GM19324 (cell line): ENCODE measurements around the gene ARHGAP26.

Experiments used
- ATAC-seq: cut with Tn5 transposase; IDR thresholded peaks from one replicate; pipeline ENCODE4 v1.9.1; 2021; ENCODE audit warnings: mild to moderate bottlenecking, moderate library complexity; ENCODE audit not compliant: unreplicated experiment, low FRiP score

The ARHGAP26 gene

DNA sequence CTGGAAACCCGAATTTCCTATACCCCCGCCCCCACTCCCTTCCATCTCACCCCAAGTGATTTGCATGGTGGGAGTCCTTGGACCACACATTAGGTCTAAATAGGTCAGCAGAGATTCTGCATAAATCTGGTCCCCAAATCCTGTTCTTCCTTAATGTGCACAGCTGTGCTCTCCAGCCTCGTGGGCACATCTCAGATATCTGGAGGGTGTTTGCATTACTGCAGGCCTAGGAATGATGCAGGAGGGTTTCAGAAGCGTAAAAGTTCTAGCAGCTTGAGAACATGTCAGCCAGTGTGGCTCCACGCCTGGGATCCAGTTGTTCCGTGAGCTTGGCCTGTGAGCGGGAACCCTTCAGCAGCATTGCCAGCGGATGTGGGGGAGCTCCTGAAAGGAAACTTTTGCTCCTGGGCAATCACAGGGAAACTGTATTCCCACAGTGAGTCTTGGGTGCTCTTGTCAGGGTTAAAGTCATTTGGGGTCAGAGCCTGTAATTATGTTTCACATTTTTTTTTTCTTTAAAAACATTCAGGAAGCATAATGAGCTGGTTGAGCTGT is 12.9 kb downstream of the ARHGAP26 start:
- ATAC-seq = no peak

DNA sequence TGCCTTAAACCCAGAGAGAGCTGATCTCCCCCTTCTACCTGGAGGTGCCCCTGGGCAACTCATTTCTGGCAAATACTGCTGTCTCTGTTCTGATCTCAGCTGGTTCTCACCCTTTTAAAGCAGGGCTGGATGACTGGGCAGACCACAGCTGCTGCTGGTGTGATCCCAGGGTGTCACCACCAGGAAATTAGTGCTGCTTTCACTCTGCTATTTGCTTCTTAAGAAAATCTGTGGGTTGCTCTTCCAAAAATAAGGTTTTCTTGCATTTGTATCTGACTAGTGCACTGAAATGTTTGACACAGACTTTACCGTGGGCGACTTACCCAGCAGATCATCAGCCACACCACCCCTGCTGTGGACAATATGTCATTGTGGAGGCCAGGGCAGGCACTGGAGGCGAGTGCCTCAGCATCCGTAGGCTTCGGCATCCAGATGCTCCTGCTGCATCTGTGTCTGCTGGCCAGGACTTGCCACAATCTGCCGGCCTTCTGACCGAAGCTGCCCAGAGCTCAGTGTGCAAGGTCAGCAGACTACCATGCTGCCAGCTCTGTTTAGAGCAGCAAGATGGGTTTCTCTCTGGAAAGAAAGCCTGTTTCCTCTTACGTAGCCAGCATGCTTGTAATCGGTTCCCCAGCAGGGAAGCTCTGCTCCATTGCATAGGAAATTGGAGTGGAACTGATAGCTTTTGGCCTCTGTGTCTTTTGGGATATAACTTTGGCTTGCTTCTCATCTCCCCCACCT is 13.6 kb downstream of the ARHGAP26 start:
- ATAC-seq = peak; percentile 61

DNA sequence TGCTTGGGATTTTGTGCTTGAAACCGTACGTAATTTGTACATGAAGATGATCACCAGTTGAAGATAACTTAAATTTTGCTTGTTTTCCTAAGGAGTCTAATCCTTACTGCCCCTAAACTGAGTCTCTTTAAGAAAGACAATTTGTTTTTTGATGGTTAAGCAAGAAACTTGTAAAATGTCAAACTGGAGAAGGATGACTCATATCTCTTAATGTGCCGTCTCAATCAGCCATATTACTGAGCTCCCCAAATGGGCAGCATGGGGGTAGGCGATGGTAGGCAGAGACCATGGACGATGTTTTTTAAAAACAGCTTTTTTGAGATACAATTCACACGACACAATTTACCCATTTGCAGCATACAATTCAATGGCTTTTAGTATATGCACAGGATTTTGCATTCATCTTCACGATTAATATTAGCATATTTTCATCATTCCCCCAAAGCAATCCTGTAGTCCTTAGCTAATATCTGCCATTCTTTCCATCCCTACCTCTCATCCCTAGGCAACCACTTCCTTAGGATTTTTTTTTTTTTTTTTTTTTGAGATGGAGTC is 14.3 kb downstream of the ARHGAP26 start:
- no peak for ATAC-seq

DNA sequence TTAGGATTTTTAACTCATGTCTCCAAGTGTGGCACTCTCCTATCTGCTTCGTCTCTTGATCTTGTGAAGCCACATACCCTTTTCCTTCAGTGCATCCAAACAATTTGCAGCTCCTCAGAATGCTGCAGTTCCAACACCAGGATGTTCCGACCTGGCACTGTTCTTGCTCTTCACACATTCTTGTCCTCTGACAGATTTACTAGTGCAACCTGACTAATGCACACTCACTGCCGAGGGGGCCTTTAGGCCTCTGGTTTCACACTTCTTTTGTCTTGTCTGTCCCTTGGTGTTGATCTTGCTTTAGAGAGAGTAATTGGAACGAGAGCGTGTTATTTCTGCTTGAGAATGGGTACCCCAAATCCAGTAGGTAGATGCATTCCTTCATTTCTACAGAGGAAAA is 15.0 kb downstream of the ARHGAP26 start:
- no peak for ATAC-seq

DNA sequence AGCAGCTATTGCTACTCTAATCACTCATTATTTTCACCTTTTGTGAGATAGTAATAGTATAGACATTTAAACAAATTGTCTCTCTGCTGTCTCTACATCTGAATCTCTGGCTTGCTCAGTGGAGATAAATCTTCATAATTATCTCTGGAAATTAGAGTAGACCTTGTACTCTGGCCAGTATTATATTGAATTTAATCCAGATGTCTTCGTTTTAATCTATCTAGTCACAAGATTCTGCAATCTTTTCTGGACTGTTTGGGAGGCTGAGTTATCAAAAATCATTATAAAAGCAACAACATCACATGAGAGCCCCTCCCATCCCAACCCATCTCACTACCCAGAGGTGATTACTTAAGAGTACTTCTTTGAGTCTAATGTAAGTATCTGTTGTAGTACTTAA is 19.0 kb downstream of the ARHGAP26 start:
- no peak for ATAC-seq

DNA sequence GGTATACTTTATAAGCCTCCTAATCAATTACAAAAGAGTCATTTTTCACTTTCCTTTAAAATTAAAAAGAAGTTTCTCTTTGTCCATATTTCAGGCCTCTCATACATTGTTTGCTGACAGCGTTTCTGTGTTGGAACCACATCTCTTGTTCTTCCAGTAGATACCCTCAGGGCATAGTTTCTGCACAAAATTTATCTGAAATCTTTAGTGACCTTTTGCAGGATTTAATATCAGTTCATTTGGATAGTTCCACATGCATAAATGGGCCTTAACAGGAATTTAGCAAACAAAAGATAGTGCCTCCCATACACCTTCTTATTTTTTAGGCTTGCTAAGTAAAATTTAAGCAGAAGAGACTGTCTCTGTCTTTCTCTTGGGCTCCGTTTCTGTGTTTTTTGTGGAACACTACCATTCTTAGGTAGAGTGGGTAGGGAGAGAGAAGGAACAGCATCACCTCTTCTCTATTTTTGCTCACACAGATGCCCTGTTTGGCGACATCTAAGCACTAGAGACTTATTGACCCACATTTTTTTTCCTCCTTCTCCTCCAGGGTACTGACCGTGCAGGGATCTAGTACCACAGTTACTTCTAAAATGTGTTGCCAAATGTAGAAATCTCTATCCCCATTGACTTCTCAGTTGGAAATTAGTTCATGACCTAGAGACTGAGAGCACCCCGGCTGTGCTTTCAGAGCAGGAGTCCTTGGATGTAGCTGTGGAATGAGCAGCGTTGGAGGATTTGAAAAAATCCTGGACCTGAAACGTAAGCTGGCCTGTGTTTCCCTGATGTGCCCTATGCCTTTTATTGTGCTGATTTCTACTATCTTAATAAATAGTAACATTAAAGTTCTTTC is 22.1 kb downstream of the ARHGAP26 start:
- no peak for ATAC-seq

DNA sequence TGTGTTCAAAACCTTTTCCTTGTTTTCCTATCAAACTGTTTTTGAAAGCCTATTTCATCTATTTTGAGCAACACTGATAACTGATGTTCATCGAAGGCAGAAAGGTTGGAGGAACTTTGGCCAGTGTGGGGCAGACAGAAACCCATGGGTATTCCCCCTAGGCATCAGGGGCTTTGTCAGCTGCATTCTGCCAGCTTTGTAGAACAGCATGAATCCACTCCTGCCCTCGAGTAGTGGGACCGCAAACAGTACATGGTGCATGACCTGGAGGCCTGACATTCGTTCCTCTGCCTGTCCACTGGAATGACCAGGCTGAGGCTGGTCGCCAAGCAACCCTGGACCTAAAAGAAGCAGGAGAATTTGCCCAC is 22.7 kb downstream of the ARHGAP26 start:
- no peak for ATAC-seq

DNA sequence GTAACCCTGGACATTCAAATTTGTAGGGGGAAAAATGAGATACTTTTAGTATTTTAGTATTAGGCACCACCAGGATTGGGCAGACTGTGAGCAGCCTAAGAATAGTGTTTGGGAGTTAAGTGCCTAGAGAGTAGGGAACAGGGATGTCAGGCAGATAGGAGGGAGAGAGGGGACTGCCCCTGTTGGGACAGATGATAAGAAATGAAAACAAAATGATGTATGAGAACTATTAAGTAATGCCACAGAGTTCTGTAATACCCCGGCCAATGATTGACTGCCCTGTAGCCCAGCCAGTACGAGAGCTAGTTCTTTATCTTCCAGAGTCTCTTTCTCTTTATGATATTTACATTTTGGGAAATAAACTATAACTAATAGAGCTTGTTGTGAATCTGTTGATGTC is 24.4 kb downstream of the ARHGAP26 start:
- no peak for ATAC-seq

DNA sequence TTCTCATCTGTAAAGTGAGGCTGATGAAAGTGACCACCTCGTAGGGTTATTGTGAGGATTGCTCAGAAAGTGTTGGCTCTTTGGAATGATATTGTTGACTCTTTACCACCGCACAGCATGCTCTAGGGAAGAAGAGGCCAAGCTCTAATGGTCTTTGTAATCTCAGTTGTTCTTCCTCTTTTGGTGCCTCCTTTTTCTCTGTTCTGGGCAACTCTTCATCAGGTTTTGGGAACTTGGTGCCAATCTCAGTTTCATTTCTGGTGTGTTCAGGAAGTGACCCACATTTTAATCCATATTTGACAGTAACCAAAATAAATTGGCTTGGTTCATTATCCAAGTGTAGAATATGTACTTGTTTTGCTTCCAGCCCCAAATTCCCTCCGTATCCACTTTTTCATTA is 25.1 kb downstream of the ARHGAP26 start:
- no peak for ATAC-seq

DNA sequence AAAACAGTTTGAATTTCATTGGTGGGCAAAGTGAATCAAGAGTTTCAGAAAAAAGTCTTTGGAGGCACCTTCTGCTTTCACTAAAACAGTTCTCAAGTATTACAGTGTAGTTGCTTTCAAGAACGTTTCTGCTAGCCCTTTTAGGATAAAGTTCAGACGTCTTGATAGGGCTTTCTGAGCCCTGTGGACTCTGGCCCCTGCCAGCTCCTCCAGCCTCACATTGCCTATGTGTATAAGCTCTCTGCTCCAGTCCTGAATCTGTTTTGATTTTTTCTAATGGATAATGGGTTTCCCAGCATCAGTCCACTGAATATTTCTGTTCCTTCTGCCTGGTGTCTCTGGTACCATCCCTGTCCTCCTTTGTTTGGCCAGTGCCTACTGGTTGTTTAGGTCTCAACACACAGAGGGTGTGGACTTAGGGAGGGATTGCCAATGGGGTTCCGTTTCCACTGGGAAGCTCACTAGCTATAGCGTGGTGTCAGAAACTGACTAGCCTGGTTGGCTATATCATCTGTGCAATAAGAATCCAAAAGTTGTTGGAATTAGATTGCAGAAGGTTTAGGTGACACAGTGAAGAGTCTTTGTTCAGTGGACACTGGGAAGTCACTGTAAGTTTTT is 26.4 kb downstream of the ARHGAP26 start:
- no peak for ATAC-seq

DNA sequence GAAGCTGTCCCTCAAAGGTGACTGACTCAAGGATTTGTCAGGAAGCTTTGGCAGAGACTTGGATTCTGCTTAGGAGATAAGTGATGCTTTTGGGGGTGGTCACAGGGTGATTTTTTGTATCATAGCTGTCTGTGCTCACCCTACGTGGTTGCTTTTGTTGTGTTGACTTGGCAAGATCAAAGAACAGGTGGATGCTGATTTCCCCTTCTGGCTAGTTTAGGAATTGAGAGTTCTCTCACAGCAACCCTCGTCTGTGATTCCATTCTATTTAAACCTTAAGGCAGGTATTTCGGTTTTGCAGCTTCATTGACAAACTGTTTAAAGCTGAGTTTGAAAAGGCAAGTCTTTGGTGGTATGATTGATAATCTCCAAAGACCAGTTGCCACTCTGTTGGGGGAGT is 27.2 kb downstream of the ARHGAP26 start:
- no peak for ATAC-seq

DNA sequence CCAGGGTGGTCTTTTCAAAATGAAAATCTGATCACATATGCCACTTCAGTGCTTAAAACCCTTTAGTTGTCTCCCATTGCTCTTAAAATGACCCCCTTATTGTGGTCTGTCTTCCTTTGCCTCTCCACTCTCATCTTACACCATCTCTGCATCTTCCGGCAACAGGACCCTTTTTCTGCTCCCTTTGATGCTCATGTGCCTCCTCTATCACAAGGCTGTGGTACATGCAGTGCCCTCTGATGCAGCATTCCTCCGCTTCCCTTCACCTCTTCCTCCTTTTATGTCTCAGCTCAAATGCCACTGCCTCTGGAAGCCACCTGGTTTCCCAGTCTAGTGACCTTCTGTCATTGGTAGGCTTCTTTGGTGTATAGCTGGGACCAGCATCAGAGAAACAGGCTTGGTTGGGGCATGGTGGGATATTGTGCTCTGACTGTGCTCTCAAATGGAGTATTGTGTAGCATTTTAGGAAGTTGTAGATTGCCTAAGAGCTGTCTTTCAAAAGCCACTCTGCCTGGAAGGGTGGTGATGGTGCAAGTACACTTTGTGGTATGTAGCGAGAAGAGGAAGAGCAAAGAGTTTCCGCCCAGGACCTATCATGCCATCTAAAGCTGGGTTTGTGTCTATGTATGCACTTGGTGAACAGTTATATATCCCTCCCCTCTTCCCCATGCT is 28.1 kb downstream of the ARHGAP26 start:
- no peak for ATAC-seq

DNA sequence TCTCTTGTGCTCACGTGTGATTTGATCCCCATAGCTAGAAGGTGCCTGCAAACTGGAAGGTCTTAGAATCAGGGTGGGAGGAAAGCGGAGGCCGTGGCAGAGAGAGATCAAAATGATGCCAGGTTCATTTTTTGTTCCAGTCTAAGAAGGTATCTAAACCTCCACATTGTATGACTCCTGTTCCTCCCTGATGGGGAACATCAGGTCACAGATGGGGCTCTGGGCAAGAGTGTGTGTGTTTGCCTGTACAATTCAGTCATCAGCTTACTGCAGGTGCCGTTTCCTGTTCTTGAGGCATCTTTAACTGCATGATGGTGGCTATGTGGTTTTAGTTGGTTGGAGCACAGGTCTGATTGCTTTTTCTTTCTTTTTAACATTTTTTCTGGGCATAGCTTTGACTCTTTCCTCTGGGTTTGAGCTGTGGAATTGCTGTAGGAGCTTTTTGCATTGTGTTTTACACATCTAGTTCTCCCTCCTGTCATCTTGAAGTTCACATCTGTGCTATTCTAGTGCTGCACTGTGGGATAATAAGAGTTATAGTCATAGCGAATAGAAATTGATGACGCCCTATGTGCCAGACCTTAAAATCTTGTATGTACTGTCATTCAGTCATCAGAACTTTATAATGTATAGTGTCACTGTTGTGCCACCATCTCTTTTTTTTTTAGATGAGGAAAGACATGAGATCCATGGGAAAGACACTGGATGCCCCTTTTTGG is 30.8 kb downstream of the ARHGAP26 start:
- peak; percentile 86 for ATAC-seq

DNA sequence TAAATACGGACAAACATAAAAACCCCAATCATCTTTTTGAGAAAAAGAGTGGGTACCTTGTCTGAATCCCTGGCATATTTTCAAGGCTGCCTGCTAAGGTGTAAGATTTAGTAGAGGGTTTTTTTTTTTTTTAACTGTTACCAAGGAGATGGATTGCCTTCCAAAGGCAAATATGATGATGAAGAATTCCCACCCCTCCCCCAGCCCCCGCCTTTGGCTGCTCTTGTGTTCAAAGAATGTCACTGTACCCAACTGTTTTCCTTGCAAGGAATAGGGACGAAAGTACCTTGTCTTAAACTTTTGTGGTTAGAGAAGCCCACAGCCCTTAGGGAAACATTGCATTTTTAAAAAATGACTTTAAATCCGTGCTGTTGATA is 31.3 kb downstream of the ARHGAP26 start:
- no peak for ATAC-seq

DNA sequence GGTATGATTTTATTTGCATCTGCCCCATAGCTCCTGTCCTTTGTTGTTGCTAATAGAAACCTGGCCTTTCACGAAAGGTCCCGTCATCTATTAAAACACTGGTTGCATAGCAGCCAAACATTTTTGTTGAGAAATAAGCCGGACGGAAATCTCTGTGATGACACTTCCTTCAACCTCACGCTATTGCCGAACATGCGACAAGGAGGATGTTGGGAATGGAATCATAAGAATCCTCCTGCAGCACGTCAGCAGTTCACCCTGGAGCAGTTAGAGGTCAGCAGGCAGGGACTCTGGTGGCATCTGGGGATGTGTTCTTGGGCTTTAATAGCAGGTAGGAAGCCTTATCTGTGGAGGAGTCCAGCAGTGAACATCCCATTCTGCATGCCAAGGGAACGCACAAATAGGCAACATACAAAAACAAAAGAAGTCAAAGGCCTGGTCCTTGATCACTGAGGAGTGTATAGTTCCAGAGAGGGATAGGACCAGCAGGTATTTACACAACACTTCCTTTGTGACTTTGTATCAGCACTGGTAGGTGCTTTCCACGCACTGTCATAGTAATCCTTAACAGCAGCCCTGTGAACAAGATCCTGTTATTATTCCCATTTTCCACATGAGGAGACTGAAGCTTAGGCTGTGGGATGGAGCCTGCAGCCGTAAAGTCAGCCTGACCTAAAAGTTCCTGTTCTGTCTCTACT is 33.4 kb downstream of the ARHGAP26 start:
- ATAC-seq = no peak

DNA sequence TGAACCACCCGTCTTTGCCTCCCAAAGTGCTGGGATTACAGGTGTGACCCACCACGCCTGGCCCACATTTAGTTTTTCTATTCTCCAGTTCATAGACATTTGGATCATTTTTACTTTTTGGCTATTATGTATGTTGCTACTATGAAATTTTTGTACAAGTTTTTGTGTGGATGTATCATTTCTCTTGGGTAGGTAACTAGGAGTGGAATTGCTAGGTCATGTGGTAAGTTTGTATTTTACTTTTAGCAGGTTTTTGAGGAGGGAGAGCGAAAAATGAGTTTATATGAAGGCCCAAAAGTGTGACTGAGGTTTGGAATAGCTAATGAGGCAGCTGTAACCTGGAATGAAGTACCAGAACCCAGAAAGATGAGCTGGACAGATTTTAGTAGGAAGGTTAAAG is 35.2 kb downstream of the ARHGAP26 start:
- ATAC-seq = no peak

DNA sequence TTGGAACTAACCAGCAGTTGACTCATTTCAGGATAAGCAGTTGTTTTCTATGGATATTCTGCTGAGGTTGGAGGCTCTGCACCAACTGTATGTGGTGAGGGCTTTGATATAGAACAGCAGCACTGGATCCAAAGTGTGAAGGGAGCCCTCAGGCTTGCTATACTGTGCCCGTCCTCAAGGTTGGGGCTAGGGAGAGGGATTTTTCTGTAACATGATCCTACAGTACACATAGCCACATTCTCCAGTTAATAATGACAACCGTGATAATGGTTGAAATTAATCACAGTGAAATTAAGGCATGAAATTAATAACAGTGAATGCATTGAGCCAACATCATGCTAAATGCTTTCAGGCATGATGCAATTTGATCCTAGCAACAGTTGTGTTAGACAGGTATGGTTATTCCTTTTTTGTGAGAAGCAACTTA is 36.7 kb downstream of the ARHGAP26 start:
- peak; percentile 4 for ATAC-seq

DNA sequence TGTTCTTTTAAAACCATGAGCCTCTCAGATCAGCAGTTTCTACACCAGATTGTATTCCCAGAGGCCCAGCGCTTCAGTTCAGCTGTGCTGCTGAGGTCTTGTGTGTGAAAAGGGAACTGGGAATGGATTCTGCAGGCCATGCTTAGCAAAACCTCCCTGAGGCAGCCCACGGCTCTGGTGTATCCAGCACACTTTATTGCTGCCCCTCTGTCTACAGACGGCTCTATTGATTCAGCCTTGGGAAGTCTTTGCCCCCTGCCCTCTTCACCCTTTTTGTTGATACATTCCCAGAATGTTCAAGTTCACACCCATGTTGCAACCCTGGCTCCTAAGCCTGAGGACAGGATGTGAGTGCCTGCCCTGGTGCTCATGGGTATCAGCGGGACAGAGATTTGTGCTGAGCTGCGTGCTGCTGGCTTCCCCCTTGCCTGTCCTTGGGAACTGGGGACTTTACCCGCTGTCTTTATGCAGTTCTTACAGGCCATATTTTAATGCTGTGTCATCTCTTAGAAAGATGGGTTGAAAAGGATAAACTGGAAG is 37.3 kb downstream of the ARHGAP26 start:
- ATAC-seq = peak; percentile 53
